GM12891 (cell line): ENCODE results near the gene CHST8.

ENCODE experiments used
- PAX5 ChIP-seq: IDR thresholded peaks from 2 replicates; pipeline ENCODE4 v1.6.1; 2011; ENCODE audit warnings: low read length, moderate library complexity, mild to moderate bottlenecking; ENCODE audit not compliant: insufficient read depth, severe bottlenecking
- POLR2A ChIP-seq: IDR thresholded peaks from 2 replicates; pipeline ENCODE4 v1.6.1; 2011; ENCODE audit warnings: low read depth, low read length, control low read depth
- POLR2AphosphoS5 ChIP-seq: IDR thresholded peaks from 2 replicates; pipeline ENCODE4 v1.6.1; 2011; ENCODE audit warnings: low read depth, low read length, control low read depth
- SPI1 ChIP-seq: IDR thresholded peaks from 2 replicates; pipeline ENCODE4 v1.6.1; 2011; ENCODE audit warnings: low read depth, low read length, control low read depth
- TAF1 ChIP-seq: IDR thresholded peaks from 2 replicates; pipeline ENCODE4 v1.6.1; 2011; ENCODE audit warnings: low read depth, low read length, control low read depth

GRCh38 chr19:33675501-33676124 lies 53.9 kb downstream of the CHST8 start:
- TF ChIP-seq TAF1 (no peak), POLR2A (no peak), POLR2AphosphoS5 (no peak), SPI1 (no peak), PAX5 (no peak)
